Measurements from ENCODE around the gene ROBO1. TPM values are rescaled to one million over a fixed set of nuclear protein-coding genes. Genes with fewer than 3 reads are reported as not detected.

ROBO1 gene
- total RNA-seq, 1 donor, result 34.2 TPM

DNA sequence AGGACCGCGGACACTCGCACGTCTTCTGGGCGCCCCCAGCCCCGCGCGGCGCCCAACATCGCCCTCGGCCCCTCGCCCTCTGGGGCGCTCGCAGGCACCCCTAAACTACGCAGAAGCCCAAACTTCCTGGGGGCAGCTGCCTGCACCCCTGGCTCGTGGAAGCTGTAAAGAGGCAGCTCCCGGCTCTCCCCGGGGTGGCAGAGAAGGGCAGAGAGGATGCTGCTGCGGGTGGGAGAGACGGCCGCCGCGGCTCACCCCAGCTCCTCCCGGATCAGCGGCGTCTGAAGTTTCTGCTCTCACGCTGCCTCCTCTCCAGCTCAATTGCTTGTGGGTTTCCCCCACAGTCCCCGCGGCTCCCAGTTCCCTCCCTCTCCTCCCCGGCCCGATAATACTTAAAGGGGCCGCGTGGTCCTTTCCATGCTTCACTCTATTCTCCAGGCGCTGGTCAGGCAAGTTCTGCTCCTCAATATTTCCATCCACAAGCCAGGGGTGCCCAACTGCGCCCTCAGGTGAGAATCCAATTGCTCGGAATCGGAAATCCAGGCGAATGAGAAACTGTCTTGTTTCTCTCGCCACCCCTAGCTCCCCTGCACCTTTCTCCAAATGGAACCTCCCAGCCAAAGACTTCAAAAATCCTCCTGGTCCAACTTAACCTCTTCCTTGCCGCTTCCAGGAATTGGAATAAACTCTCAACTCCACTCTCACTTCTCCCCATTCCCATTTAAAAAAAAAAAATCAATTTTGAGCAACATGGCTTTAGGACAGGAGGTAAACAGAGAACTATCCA is 748.5 kb downstream of the ROBO1 start:
- DNase-seq (ENCODE audit: low read depth), result peak; percentile 91
- TF ChIP-seq, protein P1, sequence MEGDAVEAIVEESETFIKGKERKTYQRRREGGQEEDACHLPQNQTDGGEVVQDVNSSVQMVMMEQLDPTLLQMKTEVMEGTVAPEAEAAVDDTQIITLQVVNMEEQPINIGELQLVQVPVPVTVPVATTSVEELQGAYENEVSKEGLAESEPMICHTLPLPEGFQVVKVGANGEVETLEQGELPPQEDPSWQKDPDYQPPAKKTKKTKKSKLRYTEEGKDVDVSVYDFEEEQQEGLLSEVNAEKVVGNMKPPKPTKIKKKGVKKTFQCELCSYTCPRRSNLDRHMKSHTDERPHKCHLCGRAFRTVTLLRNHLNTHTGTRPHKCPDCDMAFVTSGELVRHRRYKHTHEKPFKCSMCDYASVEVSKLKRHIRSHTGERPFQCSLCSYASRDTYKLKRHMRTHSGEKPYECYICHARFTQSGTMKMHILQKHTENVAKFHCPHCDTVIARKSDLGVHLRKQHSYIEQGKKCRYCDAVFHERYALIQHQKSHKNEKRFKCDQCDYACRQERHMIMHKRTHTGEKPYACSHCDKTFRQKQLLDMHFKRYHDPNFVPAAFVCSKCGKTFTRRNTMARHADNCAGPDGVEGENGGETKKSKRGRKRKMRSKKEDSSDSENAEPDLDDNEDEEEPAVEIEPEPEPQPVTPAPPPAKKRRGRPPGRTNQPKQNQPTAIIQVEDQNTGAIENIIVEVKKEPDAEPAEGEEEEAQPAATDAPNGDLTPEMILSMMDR (IDR thresholded peaks at IDR 0.05; ENCODE audit: insufficient read depth, low read length), result no peak
- H3K4me3 ChIP-seq (ENCODE audit: low read depth, low read length), result peak overlapping the region; percentile 86

DNA sequence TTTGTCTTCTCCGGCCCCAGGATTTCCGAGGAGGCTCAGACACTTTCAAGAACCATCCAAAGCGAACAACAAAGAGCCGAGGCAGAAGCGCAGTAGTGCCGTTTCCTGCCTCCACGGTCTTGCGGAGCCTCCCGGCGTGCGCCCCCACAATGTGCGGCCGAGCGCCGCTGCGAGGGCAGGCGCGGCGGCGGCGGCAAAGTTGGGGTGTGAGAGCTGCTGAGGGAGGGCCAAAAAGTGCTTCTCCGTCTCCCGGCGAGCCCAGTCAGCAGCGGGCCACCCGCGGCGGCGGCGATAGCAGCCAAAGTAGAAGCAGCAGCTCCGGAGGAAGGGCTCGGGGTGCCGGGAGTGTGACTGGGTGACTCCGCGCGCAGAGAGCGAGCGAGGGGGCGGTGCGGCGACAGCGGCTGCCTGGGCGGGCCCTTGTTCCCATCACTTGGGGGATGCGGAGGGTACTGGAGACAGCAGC is 749.1 kb downstream of the ROBO1 start:
- TF ChIP-seq, protein P1 (IDR thresholded peaks at IDR 0.05; ENCODE audit: insufficient read depth, low read length), result no peak
- peak overlapping the region; percentile 86 for H3K4me3 ChIP-seq (ENCODE audit: low read depth, low read length)
- DNase-seq (ENCODE audit: low read depth), result peak; percentile 61

DNA sequence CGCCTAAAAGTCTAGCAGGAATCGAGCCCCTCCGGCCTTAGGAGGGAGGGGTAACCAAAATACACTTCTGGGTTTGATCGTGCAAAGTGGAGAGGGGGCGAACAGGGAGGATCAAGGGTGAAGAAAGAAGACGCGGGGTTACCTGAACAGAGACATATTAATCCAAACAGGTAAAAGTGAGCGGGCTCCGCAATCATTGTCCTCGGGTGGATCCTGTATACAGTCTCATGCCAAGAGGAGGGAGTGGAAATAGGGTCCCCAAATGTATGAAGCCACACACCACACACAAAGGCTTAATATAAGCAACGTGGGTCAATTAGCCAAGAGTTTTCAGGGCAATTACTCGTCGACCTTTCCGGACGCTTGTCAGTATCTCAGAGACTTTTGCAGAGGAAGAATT is 749.5 kb downstream of the ROBO1 start:
- TF ChIP-seq, protein P1 (IDR thresholded peaks at IDR 0.05; ENCODE audit: insufficient read depth, low read length), result no peak
- no peak for DNase-seq (ENCODE audit: low read depth)
- H3K4me3 ChIP-seq (ENCODE audit: low read depth, low read length), result peak overlapping the region; percentile 86

DNA sequence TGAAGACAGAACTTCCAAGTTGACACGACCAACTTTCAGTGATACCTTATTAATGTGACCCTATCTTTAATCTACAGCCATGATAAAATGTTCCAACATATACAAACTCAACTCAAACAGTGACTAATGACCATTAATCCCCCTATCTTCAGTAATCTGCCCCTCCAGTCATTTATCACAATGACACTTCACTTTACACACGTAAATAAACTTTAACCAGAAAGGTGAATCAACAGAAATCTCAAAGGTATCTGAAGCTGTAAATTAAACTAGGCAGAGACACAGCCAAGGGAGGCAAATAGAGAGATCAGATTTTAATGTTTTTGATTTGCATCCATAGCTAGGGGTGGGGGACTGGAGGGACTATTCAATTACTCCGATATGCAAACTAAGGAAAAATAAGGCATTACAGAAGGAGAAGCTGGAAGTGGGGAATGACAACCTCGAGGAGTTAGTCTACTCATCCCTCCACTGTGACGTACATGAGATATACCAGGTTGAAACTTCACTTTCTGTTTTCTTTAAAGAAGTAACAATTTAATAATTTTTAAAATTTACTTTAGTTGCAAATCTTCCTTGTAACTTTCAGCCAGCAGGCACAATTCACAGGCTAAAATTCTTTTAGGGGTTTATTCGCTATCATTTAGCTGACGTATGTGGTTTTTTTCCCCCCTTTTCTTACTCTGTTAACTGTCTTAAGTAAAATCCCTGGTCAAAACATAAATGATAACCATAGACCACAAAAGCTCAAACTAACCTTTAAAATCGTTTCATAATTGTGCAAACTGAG is 751.0 kb downstream of the ROBO1 start:
- TF ChIP-seq, protein P1 (IDR thresholded peaks at IDR 0.05; ENCODE audit: insufficient read depth, low read length), result no peak
- DNase-seq (ENCODE audit: low read depth), result no peak
- peak overlapping the region; percentile 86 for H3K4me3 ChIP-seq (ENCODE audit: low read depth, low read length)

DNA sequence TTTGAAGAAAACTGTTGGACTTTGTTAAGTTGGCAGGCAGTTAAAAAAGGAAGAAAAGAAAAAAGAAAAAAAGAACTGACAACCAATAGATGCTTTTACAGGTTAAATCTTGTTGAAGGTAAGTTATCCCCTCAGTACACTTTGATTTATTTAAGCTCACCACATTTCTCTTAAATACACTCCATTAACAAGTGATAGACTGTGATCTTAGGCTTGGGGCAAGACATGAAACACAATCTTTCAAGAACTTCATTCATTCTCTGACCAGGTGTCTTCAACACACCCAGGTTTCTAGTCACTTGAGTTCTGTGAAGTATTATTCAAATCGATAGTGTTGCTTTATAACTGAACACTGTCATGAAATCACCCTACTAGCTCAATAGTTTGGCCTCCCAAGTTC is 751.9 kb downstream of the ROBO1 start:
- DNase-seq (ENCODE audit: low read depth), result no peak
- TF ChIP-seq, protein P1 (IDR thresholded peaks at IDR 0.05; ENCODE audit: insufficient read depth, low read length), result no peak
- H3K4me3 ChIP-seq (ENCODE audit: low read depth, low read length), result no peak overlapping the region

DNA sequence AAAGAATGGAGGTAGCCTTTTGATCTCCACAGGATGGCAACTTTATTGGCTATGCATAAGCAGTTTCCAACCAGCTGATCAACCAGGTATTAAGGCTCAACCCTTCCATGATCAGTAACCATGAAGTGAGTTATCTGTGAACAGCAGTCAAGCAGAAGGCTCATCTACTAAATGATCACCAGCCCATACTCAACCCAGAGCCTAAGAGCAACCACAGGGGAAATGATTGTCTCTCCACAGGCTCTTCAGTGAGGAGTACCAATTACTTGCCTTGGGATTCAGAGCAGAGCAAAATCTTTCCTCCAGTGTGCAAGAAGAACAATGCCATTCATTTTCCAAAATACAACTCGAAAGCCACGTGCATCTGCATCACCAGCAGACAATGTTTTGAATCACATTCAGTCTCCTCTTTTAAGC is 754.8 kb downstream of the ROBO1 start:
- H3K4me3 ChIP-seq (ENCODE audit: low read depth, low read length), result no peak overlapping the region
- DNase-seq (ENCODE audit: low read depth), result no peak
- TF ChIP-seq, protein P1 (IDR thresholded peaks at IDR 0.05; ENCODE audit: insufficient read depth, low read length), result no peak
